Measurements from ENCODE around the gene COG5. TPM values are rescaled to one million over a fixed set of nuclear protein-coding genes. Genes with fewer than 3 reads are reported as not detected.

COG5 gene
- total and polyA plus RNA-seq, 10 donors, result 3.6 to 86.6 (median 48.7) TPM

DNA sequence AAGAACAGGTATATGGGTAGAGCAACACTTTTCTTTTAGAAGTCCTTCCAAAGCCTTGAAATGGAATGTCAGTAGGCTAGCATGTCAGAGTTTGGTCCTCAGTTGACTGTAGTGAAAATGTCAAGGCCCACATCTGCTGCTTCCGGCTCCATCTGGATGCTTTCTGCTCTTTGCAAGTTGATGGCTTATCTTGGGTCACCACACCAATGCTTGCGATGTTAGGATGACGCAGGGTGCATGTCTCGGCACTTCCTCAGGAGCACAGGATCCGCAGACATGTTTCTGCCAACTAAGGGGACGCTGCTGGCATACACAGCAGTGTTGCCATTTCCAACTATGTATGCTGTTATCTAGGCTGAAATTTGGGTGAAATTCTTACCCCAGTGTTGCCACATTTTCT is 408.9 kb downstream of the COG5 start:
- intact Hi-C loops (cut with DNase I; ENCODE audit: low total_unique reads), result loop anchor here (5.0 to 10.0 kb wide), 2 partner anchors 208 to 280 kb away; no protein-coding TSS in a partner anchor
- no peak for DNase-seq
- TF ChIP-seq CTCF (IDR thresholded peaks at IDR 0.05 in 8 of 11, conservative IDR thresholded peaks at IDR 0.05 in 3 of 11) (no peak), POLR2AphosphoS5 (IDR thresholded peaks at IDR 0.05) (no peak), POLR2A (IDR thresholded peaks at IDR 0.05) (no peak)
- Histone ChIP-seq H3K36me3 (no peaks in the 10 kb centered on the region), H3K27me3 (replicated peaks in 1 of 7) (no peaks in the 10 kb centered on the region), H3K4me3 (no peak overlapping the region), H3K4me1 (peaks cover 0 to 4% (median 0%) of the 10 kb centered on the region in 6 donors), H3K27ac (no peak overlapping the region), H3K9me3 (no peaks in the 10 kb centered on the region)
- WGBS, 5 donors, result 89 to 99% (median 94%) methylated on average over 6 of the region's 6 CpGs

- WGBS, 5 donors, result 63 to 83% (median 70%) methylated on average over 4 of the region's 4 CpGs
- no peaks in the 10 kb centered on the region for H3K9me3 ChIP-seq
- no peaks in the 10 kb centered on the region for H3K36me3 ChIP-seq
- no peak overlapping the region for H3K4me3 ChIP-seq
- intact Hi-C loops (cut with DNase I; ENCODE audit: low total_unique reads), result loop anchor here (5.0 to 10.0 kb wide), 2 partner anchors 205 to 277 kb away; no protein-coding TSS in a partner anchor
- H3K4me1 ChIP-seq, result peaks cover 0 to 19% (median 7%) of the 10 kb centered on the region in 6 donors
- H3K27me3 ChIP-seq (replicated peaks in 1 of 7), result no peaks in the 10 kb centered on the region
- no peak overlapping the region for H3K27ac ChIP-seq
- no peak for DNase-seq
- TF ChIP-seq POLR2A (IDR thresholded peaks at IDR 0.05), result no peak
- TF ChIP-seq POLR2AphosphoS5 (IDR thresholded peaks at IDR 0.05), result no peak
- TF ChIP-seq CTCF (IDR thresholded peaks at IDR 0.05 in 8 of 11, conservative IDR thresholded peaks at IDR 0.05 in 3 of 11), result no peak
Measured at GRCh38 chr7:107152011-107152410, 411.7 kb downstream of the COG5 start.

Small RNAs within 50 kb of the gene (small RNA-seq; reads per million reads assigned to genes)
- gene AC002381.1 (0 reads per million in 4 donors), gene RF01233 (0 reads per million in 4 donors)

Other genes starting within 250 kb of the COG5 start
- gene GPR22, start 93.9 kb downstream of the COG5 start, total RNA-seq, result 1 to 10 TPM in 1 of 7 donors, under 1 TPM in 3, not detected in 3; 0.11 to 2.7 (median 0.46) TPM
- under 1 TPM in 2 of 3 donors, not detected in 1; 0.03 to 0.54 TPM for gene GPR22, start 93.9 kb downstream of the COG5 start, polyA plus RNA-seq
- 10 to 100 TPM in 3 of 7 donors, 1 to 10 TPM in 4; 4.6 to 18.0 (median 9.8) TPM for gene DUS4L, start 51 bp upstream of the COG5 start, total RNA-seq
- 1 to 10 TPM; 3.7 to 5.6 (median 5.1) TPM for gene DUS4L, start 51 bp upstream of the COG5 start, polyA plus RNA-seq
- 100 to 1,000 TPM in 2 of 7 donors, 10 to 100 TPM in 5; 34.2 to 139 (median 55.0) TPM for gene BCAP29, start 16.3 kb upstream of the COG5 start, total RNA-seq
- 10 to 100 TPM; 11.2 to 18.2 (median 14.8) TPM for gene BCAP29, start 16.3 kb upstream of the COG5 start, polyA plus RNA-seq
- gene SLC26A4, start 96.9 kb upstream of the COG5 start, total RNA-seq, result under 1 TPM; 0.09 to 0.75 (median 0.35) TPM
- gene SLC26A4, start 96.9 kb upstream of the COG5 start, polyA plus RNA-seq, result under 1 TPM; 0.10 to 0.24 (median 0.17) TPM
- 10 to 100 TPM; 25.3 to 41.0 (median 35.5) TPM for gene CBLL1, start 180.2 kb upstream of the COG5 start, total RNA-seq
- 1 to 10 TPM; 5.4 to 7.9 (median 7.6) TPM for gene CBLL1, start 180.2 kb upstream of the COG5 start, polyA plus RNA-seq
- under 1 TPM in 1 of 7 donors, not detected in 6; 0.37 TPM for gene SLC26A3, start 239.3 kb upstream of the COG5 start, total RNA-seq
- gene SLC26A3, start 239.3 kb upstream of the COG5 start, polyA plus RNA-seq, result under 1 TPM in 1 of 3 donors, not detected in 2; 0.13 TPM